Endodermal cell (in vitro differentiated cells): ENCODE data around the gene NKAIN4. TPM values are rescaled to one million over a fixed set of nuclear protein-coding genes. Genes with fewer than 3 reads are reported as not detected.

Source experiments
- DNase-seq: peaks from one replicate; pipeline ENCODE4 v3.0.0-alpha.2; 2017
- H3K27ac ChIP-seq: 2 replicates; pipeline ENCODE4 v1.5.1; 2013; ENCODE audit warnings: mild to moderate bottlenecking, low read depth, low read length, moderate library complexity
- H3K27me3 ChIP-seq: 2 replicates; pipeline ENCODE4 v1.6.1; 2013; ENCODE audit warnings: mild to moderate bottlenecking, low read length, moderate library complexity; ENCODE audit not compliant: insufficient read depth, control insufficient read depth, poor library complexity, severe bottlenecking
- H3K36me3 ChIP-seq: 2 replicates; pipeline ENCODE4 v1.7.0; 2013; ENCODE audit warnings: mild to moderate bottlenecking, low read length, moderate library complexity; ENCODE audit not compliant: control insufficient read depth, insufficient read depth
- H3K4me1 ChIP-seq: one replicate; pipeline ENCODE4 v1.7.0; 2013; ENCODE audit warnings: low read length; ENCODE audit not compliant: control insufficient read depth, insufficient read depth
- H3K4me3 ChIP-seq: 2 replicates; pipeline ENCODE4 v1.5.1; 2013; ENCODE audit warnings: mild to moderate bottlenecking, low read length, moderate library complexity
- H3K9ac ChIP-seq: 2 replicates; pipeline ENCODE4 v1.6.1; 2013; ENCODE audit warnings: mild to moderate bottlenecking, low read length, moderate library complexity; ENCODE audit not compliant: poor library complexity, severe bottlenecking; ENCODE audit errors: extremely low read depth
- H3K9me3 ChIP-seq: 2 replicates; pipeline ENCODE4 v1.6.1; 2013; ENCODE audit warnings: mild to moderate bottlenecking, low read length, moderate library complexity; ENCODE audit not compliant: control insufficient read depth
- H3K27ac Mint-ChIP-seq: 2 replicates; pipeline ENCODE4 v1.8.0; 2020; ENCODE audit warnings: mixed read lengths
- H3K27me3 Mint-ChIP-seq: 2 replicates; pipeline ENCODE4 v1.8.0; 2021; ENCODE audit warnings: mild to moderate bottlenecking, mixed read lengths; ENCODE audit not compliant: insufficient read depth
- H3K36me3 Mint-ChIP-seq: 2 replicates; pipeline ENCODE4 v1.8.0; 2020; ENCODE audit warnings: low read depth, mixed read lengths
- H3K4me1 Mint-ChIP-seq: 2 replicates; pipeline ENCODE4 v1.8.0; 2020; ENCODE audit warnings: mixed read lengths
- H3K4me3 Mint-ChIP-seq: 2 replicates; pipeline ENCODE4 v1.8.0; 2020; ENCODE audit warnings: mild to moderate bottlenecking, moderate library complexity, mixed read lengths
- H3K9me3 Mint-ChIP-seq: 2 replicates; pipeline ENCODE4 v1.8.0; 2020; ENCODE audit warnings: mild to moderate bottlenecking, mixed read lengths
- whole genome bisulfite sequencing, 2 experiments: methylation state at CpG; one replicate each; pipeline versions ENCODE4 v1.1.5 to v1.1.7; 2013; ENCODE audit warnings: missing lambda C conversion rate in 2 of 2, mixed read lengths in 1 of 2; ENCODE audit not compliant: insufficient coverage in 1 of 2, insufficient read length in 1 of 2; 5-methylcytosine and 5-hydroxymethylcytosine counted together
- long read RNA-seq, 4 experiments: library from polyadenylated mRNA in 2 of 4; library from RNA in 1 of 4; library from capped mRNA in 1 of 4; stranded (forward) in 3 of 4; unstranded in 1 of 4; transcript quantifications; one replicate each; pipeline ENCODE4 v2.0.0, GENCODE V29; 2020 to 2021; ENCODE audit warnings: inconsistent platforms in 1 of 4
- polyA plus RNA-seq, 2 experiments: library from polyadenylated mRNA; stranded (reverse); fragments of 50-300 nt; gene quantifications; one replicate each; pipeline ENCODE4 v1.2.3, GENCODE V29; 2013
- total RNA-seq, 2 donors: library from RNA; stranded (reverse); fragmentation: NEBNext Ultra II Directional in 1 of 2; extraction: Animal tissue kit (Norgen Biotek cat#: 25700) in 1 of 2; gene quantifications; 2 replicates in 1 of 2; 3 replicates in 1 of 2; pipeline ENCODE4 v1.2.1, GENCODE V29; 2021
- TF ChIP-seq, protein P1 (sequence below): fragments of 200-600 bp; sonication (generic); conservative IDR thresholded peaks from 2 replicates; pipeline ENCODE4 v1.5.0; 2021; ENCODE audit warnings: antibody characterized with exemption, mild to moderate bottlenecking

Gene NKAIN4
- total RNA-seq, result 1 to 10 TPM in 1 of 2 donors, under 1 TPM in 1; 0.24 to 1.7 TPM
- 51.9 TPM for polyA plus RNA-seq (2013, experiment 1 of 2)
- polyA plus RNA-seq (2013, experiment 2 of 2), result 40.1 TPM
- long read RNA-seq, experiment 1, result 0 reads
- long read RNA-seq, experiment 2, partial matches to known transcripts, result 1 of 3 reads
- long read RNA-seq, experiment 2, other reads (novel, unspliced or antisense), result 2 of 3 reads
- long read RNA-seq, experiment 3, partial matches to known transcripts, result 0 of 1 reads
- long read RNA-seq, experiment 3, other reads (novel, unspliced or antisense), result 1 of 1 reads
- long read RNA-seq, experiment 4, partial matches to known transcripts, result 0 of 1 reads
- long read RNA-seq, experiment 4, other reads (novel, unspliced or antisense), result 1 of 1 reads

DNA sequence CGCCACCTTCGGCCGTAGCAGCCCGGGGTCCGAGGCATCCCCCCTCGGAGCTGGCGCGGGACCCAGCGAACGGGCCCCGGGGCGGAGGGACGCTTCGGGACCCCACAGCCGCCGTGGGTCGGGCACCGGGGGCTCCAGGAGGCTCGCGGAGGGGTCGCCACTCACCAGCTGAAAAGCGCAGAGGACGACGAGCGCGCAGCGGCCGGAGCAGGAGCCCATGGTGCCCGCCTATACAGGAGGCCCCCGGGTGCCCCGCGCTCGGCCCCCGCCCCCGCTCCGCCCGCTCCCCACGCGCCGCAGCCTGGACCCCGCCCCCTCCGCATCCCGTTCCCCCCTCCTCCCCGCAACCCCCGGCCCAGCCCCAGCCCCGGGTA lies at the start of gene NKAIN4:
TSS of gene NKAIN4 (minus strand) at position 232 of the 374 bp plus-strand sequence. CDS start at position 219, 13 bp downstream.
- Histone ChIP-seq H3K9ac (no peak within 1 kb of the TSS), H3K27me3 (peaks cover 54% of the 10 kb centered on the region), H3K9me3 (no peaks in the 10 kb centered on the region), H3K27ac (peak within 1 kb of the TSS; percentile 96), H3K4me3 (peak within 1 kb of the TSS; percentile 45), H3K4me1 (peaks cover 3% of the 10 kb centered on the region), H3K36me3 (no peaks in the 10 kb centered on the region)
- DNase-seq, result peak; percentile 63
- Mint-ChIP-seq H3K9me3 (peaks cover 8% of the 10 kb centered on the region), H3K4me3 (peak within 1 kb of the TSS; percentile 49), H3K36me3 (no peaks in the 10 kb centered on the region), H3K27ac (no peak within 1 kb of the TSS), H3K27me3 (peaks cover 55% of the 10 kb centered on the region), H3K4me1 (no peaks in the 10 kb centered on the region)
- WGBS, 2 experiments, result 0 to 1% methylated on average over 3 to 34 of the region's 46 CpGs
- TF ChIP-seq, protein P1, sequence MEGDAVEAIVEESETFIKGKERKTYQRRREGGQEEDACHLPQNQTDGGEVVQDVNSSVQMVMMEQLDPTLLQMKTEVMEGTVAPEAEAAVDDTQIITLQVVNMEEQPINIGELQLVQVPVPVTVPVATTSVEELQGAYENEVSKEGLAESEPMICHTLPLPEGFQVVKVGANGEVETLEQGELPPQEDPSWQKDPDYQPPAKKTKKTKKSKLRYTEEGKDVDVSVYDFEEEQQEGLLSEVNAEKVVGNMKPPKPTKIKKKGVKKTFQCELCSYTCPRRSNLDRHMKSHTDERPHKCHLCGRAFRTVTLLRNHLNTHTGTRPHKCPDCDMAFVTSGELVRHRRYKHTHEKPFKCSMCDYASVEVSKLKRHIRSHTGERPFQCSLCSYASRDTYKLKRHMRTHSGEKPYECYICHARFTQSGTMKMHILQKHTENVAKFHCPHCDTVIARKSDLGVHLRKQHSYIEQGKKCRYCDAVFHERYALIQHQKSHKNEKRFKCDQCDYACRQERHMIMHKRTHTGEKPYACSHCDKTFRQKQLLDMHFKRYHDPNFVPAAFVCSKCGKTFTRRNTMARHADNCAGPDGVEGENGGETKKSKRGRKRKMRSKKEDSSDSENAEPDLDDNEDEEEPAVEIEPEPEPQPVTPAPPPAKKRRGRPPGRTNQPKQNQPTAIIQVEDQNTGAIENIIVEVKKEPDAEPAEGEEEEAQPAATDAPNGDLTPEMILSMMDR, result no peak

DNA sequence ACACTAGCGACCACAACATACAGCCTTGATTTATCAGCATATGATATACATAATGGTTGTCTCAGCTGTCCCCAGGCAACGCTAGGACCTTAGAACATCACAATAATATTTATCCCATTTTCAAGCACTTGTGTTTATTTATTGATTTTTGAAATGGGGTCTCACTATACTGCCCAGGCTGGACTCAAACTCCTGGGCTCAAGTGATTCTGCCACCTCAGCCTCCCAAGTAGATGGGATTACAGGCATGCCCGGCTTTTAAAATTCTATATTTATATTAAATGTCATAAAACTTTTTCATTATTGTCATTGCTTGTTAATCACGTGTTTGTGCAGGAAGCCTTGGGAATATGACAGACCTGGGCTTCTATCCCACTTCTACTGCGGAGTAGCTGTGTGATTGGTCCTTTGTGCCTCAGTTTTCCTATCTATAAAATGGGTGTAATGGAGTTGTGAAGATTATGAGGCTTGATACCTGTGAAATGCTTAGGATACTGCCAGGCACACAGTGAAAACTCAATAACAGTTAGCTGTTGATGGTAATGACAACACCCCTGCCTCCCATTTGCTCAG lies 48.9 kb upstream of the NKAIN4 start:
- H3K36me3 ChIP-seq, result no peaks in the 10 kb centered on the region
- H3K27me3 ChIP-seq, result no peaks in the 10 kb centered on the region
- TF ChIP-seq, protein P1, result no peak
- H3K4me3 Mint-ChIP-seq, result no peak overlapping the region
- H3K27ac ChIP-seq, result no peak overlapping the region
- no peak overlapping the region for H3K9ac ChIP-seq
- WGBS, 2 experiments, result 67 to 84% methylated on average over 1 to 4 of the region's 5 CpGs
- no peaks in the 10 kb centered on the region for H3K4me1 Mint-ChIP-seq
- no peaks in the 10 kb centered on the region for H3K9me3 ChIP-seq
- H3K4me1 ChIP-seq, result no peaks in the 10 kb centered on the region
- H3K9me3 Mint-ChIP-seq, result no peaks in the 10 kb centered on the region
- no peak for DNase-seq
- peaks cover 8% of the 10 kb centered on the region for H3K27me3 Mint-ChIP-seq
- H3K36me3 Mint-ChIP-seq, result no peaks in the 10 kb centered on the region
- no peak overlapping the region for H3K27ac Mint-ChIP-seq
- no peak overlapping the region for H3K4me3 ChIP-seq

DNA sequence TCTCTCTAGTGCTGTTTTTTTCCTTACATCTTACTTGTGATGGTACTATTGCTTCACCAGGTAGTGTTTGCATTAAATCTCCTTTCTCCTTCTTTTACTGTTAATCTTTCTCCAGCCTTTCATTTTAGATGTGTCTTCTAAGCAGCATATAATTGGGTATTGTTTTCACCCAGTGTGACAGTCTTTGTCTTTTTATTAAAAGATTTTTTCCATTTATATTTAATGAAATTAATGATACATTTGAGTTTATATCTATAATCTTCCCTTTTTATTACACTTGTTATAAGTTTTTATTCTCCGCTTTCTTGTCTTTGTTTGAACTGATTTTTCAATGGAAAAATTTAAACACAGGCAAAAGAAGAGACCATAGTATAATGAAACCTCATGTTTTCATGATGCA lies 47.4 kb upstream of the NKAIN4 start:
- no peak for DNase-seq
- Histone ChIP-seq H3K36me3 (no peaks in the 10 kb centered on the region), H3K9me3 (no peaks in the 10 kb centered on the region), H3K4me3 (no peak overlapping the region), H3K4me1 (no peaks in the 10 kb centered on the region), H3K27me3 (no peaks in the 10 kb centered on the region), H3K9ac (no peak overlapping the region), H3K27ac (no peak overlapping the region)
- H3K4me1 Mint-ChIP-seq, result no peaks in the 10 kb centered on the region
- H3K27ac Mint-ChIP-seq, result no peak overlapping the region
- H3K4me3 Mint-ChIP-seq, result no peak overlapping the region
- WGBS, 2 experiments, result 100% methylated on average over 1 of the region's 1 CpG; no CpG with 5 or more reads in 1 of the 2 experiments
- H3K9me3 Mint-ChIP-seq, result no peaks in the 10 kb centered on the region
- TF ChIP-seq, protein P1, result no peak
- H3K36me3 Mint-ChIP-seq, result no peaks in the 10 kb centered on the region
- H3K27me3 Mint-ChIP-seq, result peaks cover 8% of the 10 kb centered on the region
